Anterior cingulate cortex (tissue), 58 donors: ENCODE measurements around the gene MMAB.
A peak's percentile ranks its signal among the peaks of the same experiment; 100 is the strongest.

Source experiments
- DNase-seq, 58 donors: peaks; one replicate each; lab custom pipeline; 2025; lab: John Stamatoyannopoulos, UW

Gene MMAB

GRCh38 chr12:109542876-109543275 lies 30.4 kb downstream of the MMAB start:
- DNase-seq: no peak

GRCh38 chr12:109542014-109542413 lies 31.3 kb downstream of the MMAB start:
- DNase-seq: no peak

- DNase-seq: no peak
Observed at GRCh38 chr12:109541413-109541726, 31.9 kb downstream of the MMAB start.

GRCh38 chr12:109540526-109541412 lies 32.5 kb downstream of the MMAB start:
- peak in 14 of 58 donors; percentile 7 to 71 (median 23) for DNase-seq

GRCh38 chr12:109539508-109539907 lies 33.8 kb downstream of the MMAB start:
- no peak for DNase-seq

GRCh38 chr12:109538191-109538863 lies 35.0 kb downstream of the MMAB start:
- DNase-seq: no peak

- DNase-seq: no peak
Observed at GRCh38 chr12:109537136-109537535, 36.2 kb downstream of the MMAB start.

- DNase-seq: no peak
Observed at GRCh38 chr12:109535863-109536250, 37.4 kb downstream of the MMAB start.

- DNase-seq: no peak
Observed at GRCh38 chr12:109535231-109535862, 38.0 kb downstream of the MMAB start.

- no peak for DNase-seq
Observed at GRCh38 chr12:109534456-109534855, 38.8 kb downstream of the MMAB start.

- DNase-seq: no peak
Observed at GRCh38 chr12:109533487-109533740, 39.9 kb downstream of the MMAB start.

- no peak for DNase-seq
Observed at GRCh38 chr12:109532721-109533486, 40.4 kb downstream of the MMAB start.

- DNase-seq: no peak
Observed at GRCh38 chr12:109531411-109531810, 41.9 kb downstream of the MMAB start.

- peak in 8 of 58 donors; percentile 1 to 57 (median 26) for DNase-seq
Observed at GRCh38 chr12:109529691-109530640, 43.3 kb downstream of the MMAB start.

- no peak for DNase-seq
Observed at GRCh38 chr12:109527489-109528123, 45.7 kb downstream of the MMAB start.

GRCh38 chr12:109525279-109525585 lies 48.1 kb downstream of the MMAB start:
- no peak for DNase-seq

GRCh38 chr12:109524466-109525278 lies 48.6 kb downstream of the MMAB start:
- no peak for DNase-seq

- no peak for DNase-seq
Observed at GRCh38 chr12:109523504-109523903, 49.8 kb downstream of the MMAB start.

- DNase-seq: peak in 31 of 58 donors; percentile 3 to 70 (median 27)
Observed at GRCh38 chr12:109523071-109523470, 50.2 kb downstream of the MMAB start.
